PC-9 (cell line): ENCODE data around the gene ARHGAP42. TPM values are rescaled to one million over a fixed set of nuclear protein-coding genes. Genes with fewer than 3 reads are reported as not detected.

Experiments used
- BruUV-seq: library from RNA; stranded (reverse); fragments of 400-500 nt; replicated peaks from 2 replicates; lab custom pipeline; 2021; lab: Mats Ljungman, UMichigan
- CTCF ChIA-PET: fragments of 300-600 bp; sonication (Branson Sonifier 250); formaldehyde crosslinking; loops from one replicate; lab custom pipeline; 2022; ENCODE audit warnings: antibody characterized with exemption; lab: Charles Lee
- POLR2A ChIA-PET: fragments of 300-600 bp; sonication (Branson Sonifier 250); formaldehyde crosslinking; loops from one replicate; lab custom pipeline; 2022; ENCODE audit warnings: antibody characterized with exemption; ENCODE audit not compliant: unreplicated experiment; lab: Charles Lee
- DNase-seq, 2 experiments: peaks; one replicate each; pipeline versions ENCODE4 v3.0.0 to v3.0.0-alpha.2; 2015 to 2022; ENCODE audit warnings: mixed read lengths in 1 of 2
- H2AFZ ChIP-seq: fragments of 200-600 bp; sonication (generic); 2 replicates; pipeline ENCODE4 v1.8.1; 2017; ENCODE audit warnings: antibody characterized with exemption
- H3F3A ChIP-seq: fragments of 200-600 bp; sonication (generic); 2 replicates; pipeline ENCODE4 v1.8.1; 2017; ENCODE audit warnings: antibody characterized with exemption, mild to moderate bottlenecking, low read depth; ENCODE audit not compliant: insufficient read depth
- H3K27ac ChIP-seq: fragments of 200-600 bp; sonication (generic); 2 replicates; pipeline ENCODE4 v1.6.1; 2016; ENCODE audit warnings: mixed run types
- H3K27me3 ChIP-seq: fragments of 200-600 bp; sonication (generic); 2 replicates; pipeline ENCODE4 v1.6.1; 2016; ENCODE audit warnings: low read depth, mixed run types; ENCODE audit not compliant: insufficient read depth
- H3K36me3 ChIP-seq: fragments of 200-600 bp; sonication (generic); 2 replicates; pipeline ENCODE4 v1.6.1; 2016; ENCODE audit warnings: low read depth, mixed run types
- H3K4me1 ChIP-seq: fragments of 200-600 bp; sonication (generic); replicated peaks from 2 replicates; pipeline ENCODE4 v1.6.1; 2016; ENCODE audit warnings: mixed run types; ENCODE audit not compliant: insufficient read depth
- H3K4me2 ChIP-seq: fragments of 200-600 bp; sonication (generic); 2 replicates; pipeline ENCODE4 v1.6.1; 2017; ENCODE audit warnings: mixed run types
- H3K4me3 ChIP-seq: fragments of 200-600 bp; sonication (generic); 2 replicates; pipeline ENCODE4 v1.6.1; 2016; ENCODE audit warnings: mixed run types
- H3K79me2 ChIP-seq: fragments of 200-600 bp; sonication (generic); 2 replicates; pipeline ENCODE4 v1.6.1; 2017; ENCODE audit warnings: low read depth, mixed run types
- H3K9me2 ChIP-seq: fragments of 200-600 bp; sonication (generic); 2 replicates; pipeline ENCODE4 v1.8.1; 2017; ENCODE audit warnings: mild to moderate bottlenecking; ENCODE audit not compliant: insufficient read depth
- H3K9me3 ChIP-seq: fragments of 200-600 bp; sonication (generic); 2 replicates; pipeline ENCODE4 v1.8.1; 2016; ENCODE audit warnings: low read depth; ENCODE audit not compliant: insufficient read depth
- H4K20me1 ChIP-seq: fragments of 200-600 bp; sonication (generic); 2 replicates; pipeline ENCODE4 v1.8.1; 2017; ENCODE audit not compliant: insufficient read depth
- CTCF ChIP-seq: fragments of 200-600 bp; sonication (generic); conservative IDR thresholded peaks from 2 replicates; pipeline ENCODE4 v1.6.1; 2017; ENCODE audit warnings: mixed run types, antibody characterized with exemption, mild to moderate bottlenecking, moderate library complexity
- EZH2 ChIP-seq: fragments of 200-600 bp; sonication (generic); IDR thresholded peaks from 2 replicates; pipeline ENCODE4 v1.8.0; 2017; ENCODE audit warnings: antibody characterized with exemption, low read depth
- intact Hi-C: fragments of 100-400 bp; cut with micrococcal nuclease; formaldehyde crosslinking; loops from one replicate; pipeline ENCODE4 v1.10.0; 2022; ENCODE audit not compliant: unreplicated experiment
- total RNA-seq: library from RNA; stranded (reverse); gene quantifications from 2 replicates; pipeline ENCODE4 v1.2.3, GENCODE V29; 2021

ARHGAP42 gene
- total RNA-seq, 1 experiment from 2014 or later, result 12.8 TPM

- peaks cover 25% of the 10 kb centered on the region for H3F3A ChIP-seq
- ChIA-PET POLR2A (interaction anchor here (0.7 kb wide), 1 partner anchor 85 kb away, joined by 4 read pairs; no protein-coding TSS in a partner anchor), CTCF (no interaction called here)
- no peak overlapping the region for H3K4me3 ChIP-seq
- BruUV-seq, result no TSS peak
- H3K79me2 ChIP-seq, result no peaks in the 10 kb centered on the region
- intact Hi-C loops, result loop anchor here (1.0 kb wide), 4 partner anchors 67 to 282 kb away; partner anchors contain the start of gene ARHGAP42
- H3K36me3 ChIP-seq, result no peaks in the 10 kb centered on the region
- no peaks in the 10 kb centered on the region for H3K9me2 ChIP-seq
- peak overlapping the region; percentile 44 for H3K4me2 ChIP-seq
- peak; percentile 68 to 97 for DNase-seq
- no peaks in the 10 kb centered on the region for H3K9me3 ChIP-seq
- no peaks in the 10 kb centered on the region for H4K20me1 ChIP-seq
- TF ChIP-seq CTCF (no peak), EZH2 (no peak)
- H3K27me3 ChIP-seq, result no peaks in the 10 kb centered on the region
- peaks cover 34% of the 10 kb centered on the region for H3K4me1 ChIP-seq
- no peak overlapping the region for H2AFZ ChIP-seq
- peak overlapping the region; percentile 62 for H3K27ac ChIP-seq
Measured at GRCh38 chr11:100861212-100861611, 174.1 kb downstream of the ARHGAP42 start.

- H3K4me2 ChIP-seq, result peak overlapping the region; percentile 20; the same call in 1 of the 2 replicates
- ChIA-PET CTCF (no interaction called here), POLR2A (no interaction called here)
- H3K9me3 ChIP-seq, result no peaks in the 10 kb centered on the region
- no peak overlapping the region for H2AFZ ChIP-seq
- H3K79me2 ChIP-seq, result no peaks in the 10 kb centered on the region
- intact Hi-C loops, result no loop called here
- no peaks in the 10 kb centered on the region for H3K9me2 ChIP-seq
- H3K27me3 ChIP-seq, result no peaks in the 10 kb centered on the region
- peaks cover 34% of the 10 kb centered on the region for H3K4me1 ChIP-seq
- peak overlapping the region; percentile 59 for H3K27ac ChIP-seq
- H3F3A ChIP-seq, result peaks cover 25% of the 10 kb centered on the region
- H4K20me1 ChIP-seq, result no peaks in the 10 kb centered on the region
- no TSS peak for BruUV-seq
- H3K4me3 ChIP-seq, result no peak overlapping the region
- H3K36me3 ChIP-seq, result no peaks in the 10 kb centered on the region
- TF ChIP-seq EZH2, result no peak
- TF ChIP-seq CTCF, result no peak
- peak; percentile 53 to 86 for DNase-seq
Measured at GRCh38 chr11:100863080-100863581, 176.0 kb downstream of the ARHGAP42 start.

GRCh38 chr11:100865443-100866065 lies 178.5 kb downstream of the ARHGAP42 start:
- TF ChIP-seq EZH2 (no peak), CTCF (no peak)
- BruUV-seq, result no TSS peak
- DNase-seq, result no peak
- Histone ChIP-seq H3F3A (peaks cover 24% of the 10 kb centered on the region), H3K36me3 (no peaks in the 10 kb centered on the region), H3K79me2 (no peaks in the 10 kb centered on the region), H3K4me3 (no peak overlapping the region), H3K9me2 (no peaks in the 10 kb centered on the region), H4K20me1 (no peaks in the 10 kb centered on the region), H3K9me3 (no peaks in the 10 kb centered on the region), H3K27ac (no peak overlapping the region), H2AFZ (no peak overlapping the region), H3K4me1 (peaks cover 31% of the 10 kb centered on the region), H3K27me3 (no peaks in the 10 kb centered on the region), H3K4me2 (no peak overlapping the region)
- ChIA-PET POLR2A (interaction anchor here (0.6 kb wide), 1 partner anchor 641 kb away, joined by 5 read pairs; no protein-coding TSS in a partner anchor), CTCF (no interaction called here)
- intact Hi-C loops, result no loop called here
